HG03460 (cell line): ENCODE measurements around the gene PKDREJ.
"Not testable (repeated sequence)": the region's sequence is repeated elsewhere in the genome, so short reads cannot be mapped to it uniquely, and the experiment has no call there.

Experiments
- ATAC-seq: cut with Tn5 transposase; IDR thresholded peaks from one replicate; pipeline ENCODE4 v1.9.1; 2021; ENCODE audit not compliant: unreplicated experiment

The PKDREJ gene

DNA sequence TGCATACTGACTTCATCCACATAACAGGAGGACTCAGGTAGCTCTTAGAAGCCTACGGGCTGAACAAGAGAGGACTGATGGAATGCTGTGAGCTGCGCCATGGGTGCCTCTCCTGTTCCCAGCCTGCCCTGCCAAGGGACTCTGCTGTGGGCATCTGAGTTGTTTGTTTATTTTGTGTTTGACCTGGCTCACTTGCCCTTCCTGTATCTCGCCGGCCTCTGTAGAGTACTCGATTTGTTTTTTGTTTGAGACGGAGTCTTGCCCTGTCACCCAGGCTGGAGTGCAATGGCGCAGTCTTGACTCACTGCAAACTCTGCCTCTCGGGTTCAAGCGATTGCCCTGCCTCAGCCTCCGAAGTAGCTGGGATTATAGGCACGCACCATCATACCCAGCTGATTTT lies 6.4 kb upstream of the PKDREJ start:
- ATAC-seq, result no peak

DNA sequence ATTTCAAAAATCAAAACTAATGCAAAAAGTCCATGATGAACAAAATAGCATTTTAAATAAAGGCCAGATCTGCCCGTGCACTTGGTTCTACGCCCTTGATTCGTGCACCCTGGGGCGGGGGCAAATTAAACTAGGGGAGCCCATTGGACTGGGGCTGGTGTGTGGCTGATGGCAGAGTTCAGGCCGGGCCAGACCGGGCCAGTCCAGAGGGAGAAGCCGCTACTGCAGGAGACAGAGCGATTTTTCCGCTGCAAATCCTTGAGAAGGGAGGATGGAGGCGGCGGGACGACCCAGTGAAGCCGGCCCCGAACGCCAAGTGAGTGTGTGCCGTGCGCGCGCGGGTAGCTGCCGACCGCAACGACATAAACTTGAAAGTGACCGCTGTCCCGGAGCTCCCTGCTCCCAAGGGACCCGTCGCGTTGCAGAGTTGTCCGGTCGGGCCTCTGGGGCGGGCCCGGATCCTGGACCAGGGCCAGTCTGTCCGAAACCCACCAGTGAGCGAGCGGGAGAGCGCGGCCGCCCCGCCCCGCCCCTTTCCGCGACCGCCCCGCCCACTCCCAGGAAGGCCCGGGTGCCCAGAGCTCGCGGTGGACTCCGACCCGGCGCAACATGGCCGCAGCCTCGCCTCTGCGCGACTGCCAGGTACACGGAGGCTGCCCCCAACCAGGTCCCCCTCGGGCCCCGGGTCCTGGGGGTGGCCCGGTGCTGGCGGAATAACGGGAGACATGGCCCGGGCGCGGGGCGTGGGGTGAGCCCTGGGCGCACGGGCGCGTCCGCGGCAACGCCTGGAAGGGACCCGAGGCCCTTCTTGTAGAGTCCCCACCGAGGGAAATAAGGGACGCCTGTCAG lies 4.5 kb upstream of the PKDREJ start, which contains the start of gene TTC38:
Gene TTC38 (plus strand): TSS at position 578 of the 849 bp plus-strand sequence. CDS start 32 bp downstream, at position 610.
- peak; percentile 77 for ATAC-seq

DNA sequence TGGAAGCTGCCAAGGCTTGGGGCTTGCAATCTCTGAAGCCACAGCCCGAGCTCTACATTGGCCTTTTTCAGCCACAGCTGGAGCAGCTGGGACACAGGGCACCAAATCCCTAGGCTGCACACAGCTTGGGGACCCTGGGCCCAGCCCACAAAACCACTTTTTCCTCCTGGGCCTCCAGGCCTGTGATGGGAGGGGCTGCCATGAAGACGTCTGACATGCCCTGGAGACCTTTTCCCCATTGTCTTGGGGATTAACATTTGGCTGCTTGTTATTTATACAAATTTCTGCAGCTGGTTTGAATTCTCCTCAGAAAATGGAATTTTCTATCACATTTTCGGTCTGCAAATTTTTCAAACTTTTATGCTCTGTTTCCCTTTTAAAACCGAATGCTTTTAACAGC lies 2.5 kb upstream of the PKDREJ start:
- ATAC-seq, result not testable (repeated sequence)

DNA sequence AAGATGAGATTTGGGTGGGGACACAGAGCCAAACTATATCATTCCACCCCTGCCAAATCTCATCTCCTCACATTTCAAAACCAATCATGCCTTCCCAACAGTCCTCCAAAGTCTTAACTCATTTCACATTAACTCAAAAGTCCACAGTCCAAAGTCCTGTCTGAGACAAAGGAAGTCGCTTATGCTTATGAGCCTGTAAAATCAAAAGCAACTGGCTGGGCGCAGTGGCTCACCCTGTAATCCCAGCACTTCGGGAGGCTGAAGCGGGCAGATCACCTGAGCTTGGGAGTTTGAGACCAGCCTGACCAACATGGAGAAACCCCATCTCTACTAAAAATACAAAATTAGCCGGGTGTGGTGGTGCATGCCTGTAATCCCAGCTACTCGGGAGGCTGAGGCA lies 1.4 kb upstream of the PKDREJ start:
- ATAC-seq, result not testable (repeated sequence)

DNA sequence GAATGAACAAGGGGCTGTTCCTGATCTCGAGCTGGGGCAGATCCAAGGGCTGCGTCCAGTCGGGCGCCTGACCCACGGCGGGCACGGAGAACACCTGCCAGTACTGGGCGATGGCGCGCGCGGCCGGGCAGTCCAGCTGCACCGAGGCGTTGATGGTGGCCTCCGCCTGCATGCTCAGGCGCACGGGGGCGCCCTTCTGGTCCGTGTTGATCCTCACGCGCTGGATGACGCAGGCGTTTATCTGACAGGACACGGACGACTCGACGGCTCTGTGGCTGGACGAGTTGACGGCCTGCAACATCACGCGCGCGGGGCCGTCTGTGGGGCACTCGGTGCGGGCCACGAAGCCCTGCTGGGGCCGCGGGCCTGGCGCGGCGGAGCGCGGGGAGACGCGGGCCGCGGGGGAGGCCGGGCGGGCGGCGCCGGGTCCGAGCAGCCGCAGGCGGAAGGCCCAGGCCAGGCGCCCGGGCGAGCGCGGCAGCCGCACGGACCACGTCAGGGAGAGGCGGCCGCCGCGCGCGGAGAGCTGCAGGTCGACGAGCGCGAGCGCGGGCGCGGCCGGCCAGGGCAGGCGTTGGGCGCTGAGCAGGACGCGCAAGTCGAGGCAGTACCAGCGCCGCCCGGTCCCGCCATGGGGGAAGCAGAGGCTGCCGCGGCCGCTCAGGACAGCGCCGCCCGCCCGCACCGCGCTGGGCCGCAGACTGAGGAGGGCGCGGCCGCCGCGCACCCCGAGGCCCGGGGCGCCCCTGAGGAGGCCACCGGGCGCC lies 511 bp downstream of the PKDREJ start:
- ATAC-seq, result no peak

DNA sequence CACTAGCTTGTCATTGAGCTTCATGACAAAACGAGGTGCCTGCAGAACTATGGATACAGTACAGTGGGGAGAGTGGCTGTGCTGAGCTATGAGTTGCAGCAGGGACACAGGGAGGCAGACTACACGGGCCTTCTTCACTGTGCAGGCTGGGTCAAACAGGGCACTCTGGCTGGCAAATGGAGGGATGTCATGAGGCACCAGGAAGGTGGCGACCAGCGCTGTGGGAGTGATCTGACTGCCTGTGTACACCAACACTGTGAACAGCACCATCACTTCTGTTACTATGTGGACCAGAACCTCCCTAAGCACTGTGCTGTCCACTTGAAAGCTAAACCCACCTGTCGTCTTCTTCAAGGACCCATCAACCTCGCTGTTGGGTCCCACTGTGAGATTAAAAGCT lies 3.1 kb downstream of the PKDREJ start:
- no peak for ATAC-seq

DNA sequence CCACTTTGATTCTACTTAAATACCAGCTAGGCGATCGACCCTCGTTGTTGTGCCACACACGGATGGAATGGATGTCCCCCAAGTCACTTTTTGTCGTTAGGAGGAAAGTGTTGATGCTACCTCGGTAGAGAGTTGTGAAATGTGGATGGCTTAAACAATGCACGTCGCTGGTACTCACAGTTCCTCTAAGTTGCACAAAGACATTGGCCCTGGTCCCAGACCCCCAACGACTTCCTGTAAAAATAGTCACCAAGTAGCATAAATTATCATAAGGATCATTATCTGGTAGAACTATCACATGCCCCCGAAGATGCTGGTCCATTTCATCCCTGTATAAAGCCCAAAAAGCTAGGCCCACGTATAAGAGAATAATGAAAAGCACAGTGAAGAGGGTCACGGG lies 3.8 kb downstream of the PKDREJ start:
- no peak for ATAC-seq

DNA sequence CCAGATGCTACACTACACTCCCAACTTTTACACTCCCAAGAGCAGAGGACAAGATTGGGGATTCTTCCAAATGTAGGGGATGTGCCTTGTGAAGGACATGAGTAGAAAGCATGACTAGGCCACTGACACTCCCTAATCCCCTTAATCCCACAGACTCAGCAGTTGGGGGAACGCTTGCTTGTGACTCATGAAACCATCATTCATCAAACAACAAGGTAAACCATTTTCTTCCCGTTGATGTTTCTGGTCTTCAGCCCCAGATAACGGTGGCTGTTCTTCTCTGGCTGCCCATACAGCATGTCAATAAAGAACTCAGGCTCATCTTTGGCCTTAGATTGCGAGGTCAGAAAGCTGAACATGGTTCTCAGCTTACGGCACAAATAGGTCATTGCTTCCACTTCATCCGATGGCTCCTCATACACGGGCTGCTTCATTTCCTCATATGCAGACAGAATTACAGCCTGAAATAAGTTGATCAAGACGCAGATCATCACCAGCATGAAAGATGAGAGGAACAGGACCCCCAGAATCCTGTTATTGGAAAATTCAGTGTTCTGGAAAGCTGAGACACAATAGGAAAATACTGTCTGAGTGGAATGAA lies 6.7 kb downstream of the PKDREJ start:
- ATAC-seq, result no peak

DNA sequence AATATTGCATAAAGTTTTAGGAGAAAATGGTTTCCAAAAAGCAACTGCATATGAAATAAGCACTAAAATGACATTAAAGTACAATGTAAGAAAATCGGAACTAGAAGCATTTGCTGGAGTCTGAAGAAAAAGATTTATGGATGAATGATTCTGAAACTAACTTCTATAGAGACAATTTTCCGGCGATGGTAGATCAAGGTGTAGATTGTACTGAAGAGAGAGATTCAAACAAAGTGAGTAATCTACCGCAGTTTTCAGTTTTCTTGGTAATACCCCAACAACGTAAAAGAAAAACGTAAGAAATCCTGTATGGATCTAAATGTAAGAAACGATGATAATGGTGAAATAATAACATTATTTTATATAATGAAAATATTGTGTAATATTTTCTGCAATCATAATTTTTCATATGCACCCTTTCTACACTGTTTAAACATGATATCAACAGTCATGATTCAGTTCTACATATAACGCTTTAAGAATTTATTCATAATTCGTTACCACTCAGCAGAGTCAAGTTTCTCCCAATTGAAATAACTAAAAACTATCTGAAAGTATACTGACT lies 11.2 kb downstream of the PKDREJ start:
- no peak for ATAC-seq

DNA sequence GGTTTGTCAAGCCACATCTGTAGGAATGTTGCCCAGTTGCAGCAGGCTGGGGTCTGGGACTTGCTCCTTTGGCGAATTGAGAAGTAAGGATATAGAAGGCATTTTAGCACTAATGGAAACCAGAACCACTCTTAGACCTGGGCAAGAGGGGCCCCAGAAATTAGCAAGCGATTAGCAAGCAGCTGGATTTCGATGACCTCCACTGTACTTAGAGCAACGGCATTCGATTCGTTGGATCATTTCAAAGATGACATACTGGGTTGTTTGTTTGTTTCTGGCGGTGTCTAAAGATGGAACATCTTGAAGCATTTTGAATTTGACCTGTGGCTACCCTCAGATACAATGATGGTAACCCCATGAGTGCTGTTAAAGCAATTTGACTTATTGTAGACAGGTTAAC lies 11.9 kb downstream of the PKDREJ start:
- ATAC-seq, result no peak

DNA sequence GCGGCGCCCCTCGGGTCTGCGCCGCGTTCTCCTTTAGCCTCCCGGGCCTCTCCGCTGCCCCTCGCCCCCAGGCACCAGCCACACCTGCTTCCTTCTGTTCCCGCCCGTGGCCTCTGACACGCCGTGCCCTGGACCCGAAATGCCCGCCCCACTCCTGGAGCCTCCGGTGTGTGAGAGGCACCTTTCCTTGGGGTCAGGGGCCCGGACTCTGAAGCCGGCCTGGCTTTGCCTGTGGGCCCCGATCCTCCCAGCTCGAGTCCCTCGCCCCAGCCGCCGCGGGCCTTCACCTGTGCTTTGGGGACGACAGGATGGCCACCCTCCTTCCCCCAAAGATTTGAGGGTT lies 12.4 kb downstream of the PKDREJ start:
- peak; percentile 10 for ATAC-seq

DNA sequence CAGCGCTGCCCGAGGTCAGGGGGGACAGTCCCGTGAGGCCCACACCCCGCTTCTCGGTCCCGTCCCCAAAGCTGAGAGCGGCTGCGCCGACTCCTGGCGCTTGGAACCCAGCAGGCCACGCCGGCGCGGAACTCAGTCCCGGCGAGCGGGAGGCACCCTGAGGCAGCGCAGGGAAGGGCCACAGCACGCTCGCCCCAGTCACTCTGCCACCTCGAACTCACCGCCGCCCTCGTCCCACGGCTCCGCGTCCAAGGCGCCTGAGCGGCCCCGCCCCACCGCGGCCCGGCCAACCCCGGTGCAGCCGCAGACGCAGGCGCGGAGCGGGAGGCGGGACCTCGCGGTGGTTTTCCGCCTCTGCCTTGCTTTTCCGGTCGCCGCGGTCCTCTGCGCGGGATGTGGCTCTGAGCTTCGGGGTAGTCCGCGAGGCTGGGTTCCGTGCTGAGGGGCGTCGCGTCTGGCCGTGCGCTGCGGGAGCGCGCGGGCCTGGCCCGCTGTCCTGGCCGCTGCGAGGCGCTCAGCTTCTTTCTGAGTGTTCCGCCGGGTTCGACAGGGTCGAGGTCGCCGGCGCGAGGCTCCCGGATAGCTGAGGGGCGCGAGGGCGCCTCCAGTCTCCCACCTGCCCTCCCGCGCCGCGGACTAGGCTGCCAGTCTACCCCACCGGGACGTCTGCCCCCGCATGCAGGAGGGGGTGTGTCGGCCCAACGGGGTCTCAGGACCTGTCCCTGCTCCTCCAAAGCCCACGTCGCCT lies 12.9 kb downstream of the PKDREJ start, which contains the start of gene CDPF1:
Gene CDPF1 (minus strand): TSS at position 259 of the 748 bp plus-strand sequence. CDS start 2,009 bp downstream, outside the sequence.
- peak; percentile 76 for ATAC-seq

DNA sequence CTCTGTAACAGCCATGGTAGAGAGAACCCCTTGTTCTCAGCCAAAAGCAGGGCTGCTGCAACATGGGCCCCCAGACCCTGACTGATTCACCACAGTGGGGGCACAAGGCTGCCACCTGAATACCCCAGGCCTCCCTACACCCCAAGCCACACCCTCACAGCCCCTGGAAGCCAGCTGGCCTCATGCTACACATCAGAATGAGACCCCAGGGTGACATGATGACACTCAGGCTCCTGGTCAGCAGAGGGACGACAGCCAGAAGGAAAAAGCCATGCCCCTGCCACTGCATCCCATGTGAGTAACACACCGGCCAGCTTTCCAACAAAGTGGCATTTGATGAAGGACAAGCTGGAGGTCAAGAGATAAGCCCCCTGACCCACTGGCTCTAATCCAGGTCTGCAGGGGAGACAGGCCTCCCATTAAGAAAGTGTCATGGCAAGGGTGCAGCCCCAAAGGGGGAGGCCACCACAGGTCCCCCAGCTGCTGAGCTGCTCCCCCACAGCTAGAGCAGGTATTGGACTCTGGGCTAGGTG lies 15.6 kb downstream of the PKDREJ start:
- no peak for ATAC-seq

DNA sequence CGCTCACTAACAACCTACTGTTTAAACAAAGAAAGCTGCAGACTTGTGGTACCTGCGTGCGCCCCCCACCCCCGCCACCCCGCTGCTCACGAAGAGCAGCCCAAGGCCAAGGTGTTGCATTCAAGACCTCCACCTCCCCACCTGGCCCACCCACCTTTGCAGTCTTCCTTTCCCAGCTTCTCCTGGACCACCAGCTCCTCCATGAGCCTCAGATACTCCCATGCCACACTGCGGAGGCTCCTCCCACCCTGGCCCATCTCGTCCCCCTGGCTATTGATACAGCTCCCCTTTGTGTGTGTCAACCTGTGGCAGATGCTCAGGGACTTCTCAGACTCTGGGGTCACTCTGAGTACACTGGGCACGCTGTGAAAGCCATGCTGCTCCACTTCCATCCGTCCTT lies 17.0 kb downstream of the PKDREJ start:
- no peak for ATAC-seq

DNA sequence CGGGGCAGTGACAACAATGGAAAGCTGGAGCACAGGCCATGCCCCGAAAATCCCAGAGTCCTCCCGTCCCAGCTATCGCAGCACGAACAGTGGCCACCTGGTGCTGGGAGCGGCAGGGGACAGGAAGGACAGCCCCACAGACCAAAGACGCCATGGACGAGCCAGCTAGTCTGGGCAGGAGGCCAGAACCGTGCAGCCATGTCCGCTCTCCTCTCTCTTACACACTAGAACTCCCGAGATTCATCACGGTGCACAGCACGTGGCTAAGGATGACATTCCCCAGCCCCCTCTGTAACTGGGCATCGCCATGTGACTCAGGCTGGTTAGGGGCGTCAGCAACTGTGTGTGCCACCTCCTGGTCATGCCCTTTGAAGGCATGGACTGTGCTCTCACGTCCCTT lies 17.6 kb downstream of the PKDREJ start:
- ATAC-seq, result no peak

DNA sequence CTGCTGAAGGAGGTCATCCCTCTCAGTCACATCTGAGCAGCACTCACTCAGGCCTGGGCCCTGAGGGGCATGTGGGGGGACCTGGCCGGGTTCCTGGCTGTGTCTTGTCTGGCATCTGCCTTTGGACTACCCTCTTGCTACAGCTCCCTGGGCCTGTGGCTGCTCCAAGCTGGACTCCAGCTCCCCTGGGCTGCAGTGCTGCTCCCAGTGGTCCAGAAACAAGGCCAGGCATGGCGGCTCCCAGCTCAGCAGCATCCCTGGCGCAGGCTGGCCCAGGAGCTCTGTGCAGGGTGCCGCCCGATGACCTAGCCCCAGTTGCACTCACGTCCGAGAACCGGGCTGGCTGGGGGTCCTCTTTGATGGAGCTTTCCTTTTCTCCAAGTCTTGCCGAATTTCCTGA lies 18.4 kb downstream of the PKDREJ start:
- ATAC-seq, result no peak

DNA sequence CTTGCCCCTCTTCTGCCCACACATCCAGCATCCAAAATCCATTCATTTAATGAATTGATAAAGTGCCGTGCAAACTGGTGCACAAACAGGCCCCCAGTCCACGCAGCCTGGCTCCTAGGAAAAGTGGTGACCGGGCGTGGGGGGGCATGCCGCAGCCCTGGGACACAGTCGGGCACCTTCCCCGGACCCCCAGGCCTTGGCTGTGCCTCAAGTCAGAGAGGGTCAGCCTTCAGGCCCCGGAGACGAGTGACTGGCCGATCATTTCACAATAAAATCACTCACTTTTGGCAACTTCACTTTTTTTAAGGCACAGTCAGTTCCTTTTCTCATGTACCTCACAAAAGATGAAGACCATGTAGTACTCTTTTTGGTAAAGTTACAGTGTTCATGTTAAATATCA lies 21.1 kb downstream of the PKDREJ start:
- no peak for ATAC-seq

DNA sequence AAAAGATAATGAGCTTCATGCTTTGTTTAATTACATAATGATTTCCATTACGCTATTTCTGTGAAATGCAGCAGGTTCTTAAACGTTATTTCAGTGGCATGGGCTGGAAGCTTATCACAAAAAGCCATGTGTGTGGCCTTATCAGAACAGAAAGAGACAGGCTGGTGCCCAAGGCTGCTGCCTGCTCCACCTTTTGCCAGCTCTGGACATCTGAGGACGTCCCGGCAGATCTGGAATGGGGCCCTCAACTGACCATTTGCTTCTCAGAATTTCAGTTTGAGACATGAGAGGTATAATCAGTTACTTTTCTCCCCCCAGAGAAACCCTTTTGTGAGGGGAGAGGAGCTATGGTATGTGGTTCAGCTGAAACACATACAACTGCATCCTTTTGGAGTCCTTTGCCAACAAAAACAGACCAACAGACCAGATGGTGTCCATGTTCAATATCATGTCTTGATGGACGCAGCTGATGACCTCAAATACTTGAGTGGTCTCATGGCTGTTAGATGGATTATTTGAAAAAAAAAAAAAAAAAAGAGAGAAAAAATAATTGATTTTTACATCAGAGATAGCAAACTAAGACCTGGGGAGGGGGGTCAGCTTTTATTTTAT lies 21.6 kb downstream of the PKDREJ start:
- no peak for ATAC-seq

DNA sequence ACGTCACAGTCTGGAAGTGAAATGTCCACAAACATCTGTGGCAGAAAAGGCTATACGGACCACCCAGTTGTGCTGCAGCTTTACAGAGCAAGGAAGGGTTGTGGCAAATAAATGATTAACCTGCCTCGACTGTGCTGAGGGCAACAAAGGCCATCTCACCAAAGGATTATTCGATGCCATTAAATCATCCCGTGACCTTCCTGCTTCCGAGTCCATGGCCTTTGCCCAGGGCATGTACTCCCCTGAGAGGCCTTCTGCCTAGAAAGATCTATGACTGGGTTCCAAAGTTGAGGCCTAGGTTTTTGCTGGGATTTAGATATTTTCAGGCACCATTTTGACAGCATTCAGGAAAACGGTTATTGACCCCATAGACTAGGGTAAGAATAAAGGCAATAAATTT lies 22.2 kb downstream of the PKDREJ start:
- no peak for ATAC-seq

DNA sequence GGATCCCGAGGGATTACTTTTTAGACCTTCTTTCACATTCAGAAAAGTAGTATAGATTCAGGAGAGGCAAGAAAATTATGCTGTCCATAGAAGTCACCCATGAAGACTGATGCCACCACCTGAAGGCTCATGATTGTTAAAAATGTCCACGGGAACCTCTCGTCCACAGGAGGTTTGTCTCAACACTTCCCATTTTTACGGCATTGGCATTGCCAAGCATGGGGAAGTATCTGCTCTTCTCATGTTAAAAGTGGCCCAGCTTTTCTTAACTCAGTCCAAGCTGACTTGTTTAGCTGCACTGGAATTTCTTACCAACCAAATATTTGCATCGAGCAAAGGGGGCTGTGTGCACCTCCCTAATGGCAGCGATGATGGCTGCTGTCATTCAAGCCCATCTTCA lies 22.6 kb downstream of the PKDREJ start:
- ATAC-seq, result no peak
